Stimulated activated naive CD8-positive, alpha-beta T cell treated with anti-CD3 and anti-CD28 coated beads, Interleukin-15, Interleukin-2, amounts not matched to agents 100 U/mL and 50 U/mL, for 24 hours (primary cell): ENCODE data around the gene PIGX.

Experiments used
- ATAC-seq: fragments of 150-1000 bp; cut with Tn5 transposase; one replicate; pipeline ENCODE4 v1.10.0; 2021
- DNase-seq: peaks from one replicate; pipeline ENCODE4 v3.0.0; 2021

Gene PIGX

DNA sequence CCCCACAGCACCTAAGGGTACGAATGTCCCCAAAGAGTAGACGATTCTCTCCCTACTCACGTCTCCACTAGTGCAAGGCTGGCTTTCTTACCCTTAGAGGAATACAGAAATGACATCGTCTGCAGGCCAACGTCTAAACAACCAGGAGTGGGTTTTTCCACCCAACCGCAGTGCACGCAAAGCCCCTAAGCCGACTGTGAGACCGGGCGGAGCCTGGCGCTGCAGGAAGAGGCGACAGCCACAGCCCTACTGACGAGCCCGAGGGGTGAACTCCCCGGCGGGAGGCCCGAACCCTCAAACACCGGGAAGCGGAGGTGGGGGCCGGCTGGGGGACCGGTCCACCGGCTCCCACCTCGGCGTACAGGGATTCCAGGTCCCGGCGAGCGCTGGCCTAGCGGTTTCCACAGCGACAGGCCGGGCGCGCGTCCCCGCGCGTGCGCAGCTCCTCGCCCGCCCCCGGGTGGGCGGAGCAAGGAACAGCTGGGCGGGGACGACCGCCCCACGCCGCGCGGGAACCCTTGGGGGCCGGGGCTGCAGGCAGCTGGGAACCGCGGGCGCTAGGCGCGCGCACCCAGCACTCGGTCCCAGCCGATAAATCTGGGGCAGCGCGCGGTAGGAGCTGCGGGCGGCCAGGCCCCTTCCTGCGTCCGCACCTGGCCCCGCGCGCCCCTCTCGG lies at the start of gene PIGX, which contains the start of gene CEP19:
PIGX (plus strand) TSS at position 540 of the 676 bp plus-strand sequence.
CEP19 (minus strand) TSS at position 413 of the 676 bp plus-strand sequence. CDS start 3,593 bp downstream, outside the sequence.
- DNase-seq = peak; percentile 89
- peak; percentile 90 for ATAC-seq

DNA sequence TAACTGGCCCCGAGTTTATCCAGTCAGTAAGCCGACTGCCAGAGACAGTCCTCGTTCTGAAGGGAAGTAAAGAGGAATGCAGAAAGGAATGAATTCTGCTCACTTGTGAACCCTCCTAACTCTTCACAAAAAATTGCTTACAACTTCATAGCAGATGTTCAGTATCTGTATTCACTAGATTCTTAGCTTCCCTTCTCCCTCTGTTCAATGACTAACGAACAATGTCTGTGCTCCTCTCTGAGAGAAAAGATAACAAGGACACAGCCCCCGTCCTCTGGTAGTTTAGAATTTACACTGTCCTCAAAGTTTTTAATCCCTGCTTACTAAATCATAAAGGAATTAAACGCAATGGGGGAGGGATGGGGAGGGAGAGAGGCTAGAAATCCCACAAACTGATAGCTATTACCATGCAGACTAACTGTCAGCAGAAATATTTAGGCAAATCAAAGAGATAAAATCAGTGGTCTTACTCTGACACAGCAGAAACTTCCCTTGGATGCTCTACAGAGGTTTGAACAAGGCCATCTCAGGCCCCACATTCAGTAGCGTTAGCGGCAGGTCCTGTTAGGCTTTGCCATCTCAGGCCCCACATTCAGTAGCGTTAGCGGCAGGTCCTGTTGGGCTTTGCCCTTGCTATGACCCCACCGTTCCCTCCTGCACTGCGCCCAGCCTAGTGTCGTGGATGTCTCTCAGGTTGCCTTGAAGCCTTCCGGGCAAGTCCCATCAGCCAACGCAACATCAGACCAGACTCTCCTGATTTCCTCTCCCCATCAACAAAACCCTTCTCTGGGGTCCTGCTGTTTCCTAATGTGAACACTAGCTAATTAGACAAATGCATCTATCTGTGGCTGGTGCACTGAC lies 49.2 kb upstream of the PIGX start:
- DNase-seq (no peak), ATAC-seq (no peak)

DNA sequence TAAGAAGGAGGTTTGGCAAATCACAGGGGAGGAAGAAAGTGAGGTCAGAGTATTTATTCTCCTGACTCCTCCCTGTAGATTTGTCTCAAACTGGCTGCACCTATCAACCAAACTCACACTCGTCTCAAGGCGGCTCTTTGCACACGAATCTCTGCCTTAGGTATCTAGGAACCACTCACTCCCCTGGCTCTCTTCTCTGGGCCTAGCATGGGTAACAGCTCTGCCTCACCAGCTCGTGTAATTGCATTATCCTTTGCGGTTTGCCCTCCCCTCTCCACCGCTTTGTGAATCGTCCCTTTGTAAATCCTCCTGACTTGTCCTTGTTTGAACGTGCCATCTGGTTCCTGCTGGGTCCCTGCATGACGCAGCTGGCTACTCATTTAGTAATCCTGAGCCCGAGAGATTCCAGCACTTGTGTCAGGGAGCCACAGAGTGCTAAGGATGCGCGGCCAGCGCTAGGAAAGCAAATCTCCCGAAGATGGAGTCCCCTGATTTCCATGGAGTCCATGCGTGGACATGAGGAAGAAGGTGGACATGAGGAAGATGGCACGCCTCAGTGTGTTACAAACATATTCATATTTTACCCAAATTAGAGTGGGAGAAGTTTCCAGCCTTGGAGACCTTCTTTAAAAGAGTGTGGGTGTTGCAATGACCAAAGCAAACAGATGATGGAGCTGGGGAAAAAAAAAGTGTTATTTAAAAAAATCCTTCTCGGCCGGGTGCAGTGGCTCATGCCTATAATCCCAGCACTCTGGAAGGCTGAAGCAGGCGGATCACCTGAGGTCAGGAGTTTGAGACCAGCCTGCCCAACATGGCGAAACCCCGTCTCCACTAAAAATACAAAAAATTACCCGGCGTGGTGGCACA lies 45.9 kb upstream of the PIGX start:
- ATAC-seq (no peak), DNase-seq (no peak)

- DNase-seq = no peak
- no peak for ATAC-seq
These were observed 44.9 kb upstream of the PIGX start for GRCh38 chr3:196667056-196667825.

DNA sequence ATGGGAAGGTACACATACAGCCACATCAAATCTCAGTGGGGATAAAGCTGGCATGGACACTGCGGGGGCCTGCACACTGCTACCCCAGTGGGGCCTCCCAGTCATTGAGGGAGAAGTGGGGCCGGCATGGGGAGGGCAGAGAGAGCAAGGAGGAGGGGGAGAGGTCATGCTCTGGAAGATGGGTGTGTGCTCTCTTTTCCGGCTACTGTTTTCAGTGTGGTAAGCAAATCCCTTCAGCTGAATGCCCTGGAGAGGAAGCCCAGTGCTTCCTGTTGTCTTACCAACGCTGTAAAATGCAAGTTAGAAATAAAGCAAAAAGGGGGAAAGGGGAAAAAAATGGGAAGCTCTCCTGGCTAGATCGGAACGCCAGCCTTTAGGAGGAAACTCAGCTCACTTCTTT lies 41.8 kb upstream of the PIGX start:
- no peak for DNase-seq
- no peak for ATAC-seq

GRCh38 chr3:196673632-196674031 lies 38.5 kb upstream of the PIGX start:
- DNase-seq = no peak
- ATAC-seq = no peak

DNA sequence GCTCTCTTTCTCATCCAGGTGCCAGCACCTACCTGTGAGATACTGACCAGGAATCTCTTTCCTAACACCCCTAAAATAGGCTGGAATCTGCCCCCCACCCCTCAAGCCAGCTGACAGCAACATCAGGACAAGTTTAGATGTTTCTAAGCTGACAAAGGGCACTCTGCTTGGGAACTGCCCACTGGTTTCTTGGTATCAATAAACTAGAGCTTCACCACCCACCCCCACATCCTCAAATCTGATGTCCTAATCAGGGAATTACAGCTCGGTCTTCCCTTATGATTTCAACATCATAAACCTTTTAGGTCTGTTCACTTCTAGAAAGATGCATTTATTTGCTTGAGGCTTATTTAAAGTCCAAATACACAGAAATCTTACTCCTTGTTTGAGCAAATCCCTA lies 34.8 kb upstream of the PIGX start:
- DNase-seq = no peak
- ATAC-seq = no peak

- DNase-seq = no peak
- no peak for ATAC-seq
These were observed 34.2 kb upstream of the PIGX start for GRCh38 chr3:196677931-196678330.

DNA sequence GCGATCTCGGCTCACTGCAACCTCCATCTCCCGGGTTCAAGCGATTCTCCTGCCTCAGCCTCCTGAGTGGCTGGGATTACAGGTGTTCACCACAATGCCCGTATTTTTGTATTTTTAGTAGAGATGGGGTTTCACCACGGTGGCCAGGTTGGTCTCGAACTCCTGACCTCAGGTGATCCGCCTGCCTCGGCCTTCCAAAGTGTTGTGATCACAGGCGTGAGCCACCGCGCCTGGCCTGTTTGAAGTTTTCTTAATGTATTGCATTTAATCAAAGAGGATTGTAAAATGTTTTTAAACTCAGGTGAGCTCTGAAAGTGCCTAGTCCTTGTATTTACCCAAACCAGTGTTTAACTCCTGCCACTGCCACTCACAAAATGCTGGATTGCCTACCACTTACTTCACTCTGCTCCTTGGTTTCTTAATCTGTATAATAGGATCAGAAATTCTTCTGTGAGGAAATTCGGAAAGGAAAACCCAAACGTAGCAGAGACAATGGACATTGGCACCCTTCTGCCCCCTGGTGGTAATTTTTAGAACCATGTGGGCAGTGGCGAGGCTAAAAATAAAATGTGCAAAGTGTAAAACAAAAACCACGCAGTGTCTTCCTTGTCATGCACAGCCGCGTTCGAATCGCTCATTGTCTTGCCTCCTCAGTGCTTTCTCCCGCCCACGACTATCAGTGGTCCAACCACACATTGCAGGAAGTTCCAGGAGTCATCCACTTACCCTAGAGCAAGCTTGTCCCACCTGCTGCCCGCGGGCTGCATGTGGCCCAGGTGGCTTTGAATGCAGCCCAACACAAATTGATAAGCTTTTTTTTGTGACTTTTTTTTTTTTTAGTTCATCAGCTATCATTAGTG lies 27.4 kb upstream of the PIGX start:
- peak; percentile 85 for ATAC-seq
- DNase-seq = peak; percentile 75

DNA sequence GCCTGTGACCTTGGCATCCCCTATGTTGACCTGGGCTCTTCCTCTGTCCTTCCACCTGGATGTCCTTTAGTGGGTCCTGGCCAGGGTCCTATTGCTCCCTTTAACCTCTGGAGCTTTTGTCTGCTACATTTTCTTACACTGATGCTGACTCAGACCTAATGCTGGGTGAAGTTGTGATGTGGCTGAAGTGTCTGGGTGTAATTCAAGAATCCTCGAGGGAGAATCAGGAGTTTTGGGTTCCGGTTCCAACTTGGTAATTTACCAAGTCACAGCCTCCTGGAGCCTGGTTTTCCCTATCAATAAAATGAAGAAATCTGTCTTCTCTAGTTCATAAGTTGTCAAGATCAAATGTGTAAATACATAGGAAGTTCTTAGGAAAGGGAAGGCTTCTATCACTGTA lies 25.7 kb upstream of the PIGX start:
- ATAC-seq (no peak), DNase-seq (no peak)

- ATAC-seq = no peak
- DNase-seq = no peak
These were observed 23.8 kb upstream of the PIGX start for GRCh38 chr3:196688349-196688748.

DNA sequence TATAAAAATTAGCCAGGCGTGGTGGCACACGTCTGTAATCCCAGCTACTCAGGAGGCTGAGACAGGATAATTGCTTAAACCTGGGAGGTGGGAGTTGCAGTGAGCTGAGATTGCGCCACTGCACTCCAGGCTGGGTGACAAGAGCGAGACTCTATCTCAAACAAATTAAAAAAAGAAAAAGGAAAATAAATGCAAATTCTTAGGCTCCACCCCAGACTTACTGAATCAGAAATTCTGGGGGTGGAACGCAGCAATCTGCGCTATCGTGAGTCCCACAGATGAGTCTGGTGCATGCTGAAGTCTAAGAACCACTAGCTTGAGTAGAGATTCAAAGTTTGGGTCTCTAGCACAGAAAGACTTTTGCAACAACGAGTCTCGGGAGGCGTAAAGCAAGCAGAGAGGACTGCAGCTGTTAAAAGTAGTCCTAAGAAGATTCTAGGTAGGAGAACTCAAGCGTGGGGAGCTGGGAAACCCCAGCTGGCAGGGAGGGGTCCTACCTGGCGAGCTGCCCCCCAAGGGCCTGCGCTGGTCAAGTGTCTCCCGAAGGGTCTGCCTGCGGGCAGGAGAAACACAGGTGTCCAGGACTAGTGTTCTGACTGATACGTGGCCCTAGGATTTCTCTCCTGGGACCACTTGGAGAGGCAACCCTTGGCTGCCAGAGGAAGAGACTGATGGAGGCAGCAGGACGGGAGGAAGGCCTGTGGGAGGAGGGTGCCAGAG lies 22.1 kb upstream of the PIGX start:
- no peak for ATAC-seq

GRCh38 chr3:196691386-196691785 lies 20.8 kb upstream of the PIGX start:
- ATAC-seq (no peak), DNase-seq (no peak)

More for the DNA sequence above, 22.1 kb upstream of the PIGX start:
- no peak for DNase-seq

- ATAC-seq = no peak
These were observed 18.0 kb upstream of the PIGX start for GRCh38 chr3:196694202-196694638.

DNA sequence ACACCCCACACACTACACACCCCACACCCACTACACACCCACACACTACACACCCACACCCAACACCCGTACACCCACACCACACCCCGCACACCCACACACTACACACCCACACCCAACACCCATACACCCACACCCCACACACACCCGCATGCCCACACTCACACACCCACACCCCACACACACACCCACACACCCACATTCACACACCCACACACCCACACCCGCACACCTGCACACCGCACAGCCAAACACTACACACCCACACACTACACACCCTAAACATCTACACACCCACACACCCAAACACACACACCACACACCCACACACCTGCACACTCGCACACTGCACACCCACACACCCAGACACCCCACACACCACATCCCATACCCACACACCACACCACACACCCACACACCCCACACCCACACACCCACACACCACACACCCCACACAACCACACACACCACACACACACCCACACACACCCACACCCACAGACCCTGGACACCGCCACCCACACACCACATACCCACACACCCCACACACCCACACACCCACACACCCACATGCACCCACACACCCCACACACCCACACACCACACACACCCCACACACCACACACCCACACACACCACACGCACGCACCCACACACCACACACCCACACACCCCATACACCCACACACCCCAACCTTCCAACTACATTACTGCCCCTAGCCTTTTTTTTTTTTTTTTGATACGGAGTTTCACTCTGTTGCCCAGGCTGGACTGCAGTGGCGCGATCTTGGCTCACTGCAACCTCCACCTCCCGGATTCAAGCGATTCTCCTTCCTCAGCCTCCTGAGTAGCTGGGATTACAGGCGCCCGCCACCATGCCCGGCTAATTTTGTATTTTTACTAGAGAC lies 17.0 kb upstream of the PIGX start:
- ATAC-seq (peak; percentile 45), DNase-seq (no peak)

More at GRCh38 chr3:196694202-196694638, 18.0 kb upstream of the PIGX start:
- DNase-seq = no peak

- ATAC-seq = no peak
These were observed 16.3 kb upstream of the PIGX start for GRCh38 chr3:196695849-196696226.

DNA sequence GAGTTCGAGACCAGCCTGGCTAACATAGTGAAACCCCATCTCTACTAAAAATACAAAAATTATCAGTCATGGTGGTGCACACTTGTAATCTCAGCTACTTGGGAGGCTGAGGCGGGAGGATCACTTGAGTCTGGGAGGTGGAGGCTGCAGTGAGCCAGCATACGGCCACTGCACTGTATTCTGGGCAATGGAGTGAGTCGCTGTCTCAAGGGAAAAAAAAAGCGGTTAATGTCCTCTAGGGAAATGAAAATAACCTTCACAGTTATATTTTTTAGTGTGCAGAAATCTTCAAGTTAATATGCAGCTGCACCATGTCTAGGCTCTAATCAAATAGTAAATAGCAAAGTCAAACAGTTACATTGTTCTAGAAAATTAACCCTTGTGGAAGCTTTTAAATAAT lies 14.9 kb upstream of the PIGX start:
- DNase-seq (no peak), ATAC-seq (no peak)

More at GRCh38 chr3:196695849-196696226, 16.3 kb upstream of the PIGX start:
- no peak for DNase-seq

DNA sequence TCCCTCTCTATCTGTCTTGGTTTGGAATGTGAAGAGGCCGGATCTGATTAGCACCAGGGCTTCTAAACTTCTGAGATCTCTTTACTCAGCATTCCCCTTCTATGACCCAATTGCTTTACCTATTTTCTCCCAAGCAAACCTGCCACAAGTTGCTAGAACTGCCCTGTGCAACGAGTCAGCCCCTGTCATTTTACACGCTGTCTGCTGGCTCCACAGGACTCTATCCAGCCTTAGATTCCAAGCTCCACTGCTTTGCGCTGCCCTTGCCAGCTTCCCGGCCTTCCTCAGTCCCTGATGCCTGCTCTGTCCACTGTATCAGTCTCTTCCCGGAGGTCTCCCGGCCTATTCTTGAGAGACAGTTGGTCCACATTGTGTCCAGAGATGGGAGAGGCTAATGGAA lies 12.4 kb upstream of the PIGX start:
- DNase-seq (no peak), ATAC-seq (no peak)

DNA sequence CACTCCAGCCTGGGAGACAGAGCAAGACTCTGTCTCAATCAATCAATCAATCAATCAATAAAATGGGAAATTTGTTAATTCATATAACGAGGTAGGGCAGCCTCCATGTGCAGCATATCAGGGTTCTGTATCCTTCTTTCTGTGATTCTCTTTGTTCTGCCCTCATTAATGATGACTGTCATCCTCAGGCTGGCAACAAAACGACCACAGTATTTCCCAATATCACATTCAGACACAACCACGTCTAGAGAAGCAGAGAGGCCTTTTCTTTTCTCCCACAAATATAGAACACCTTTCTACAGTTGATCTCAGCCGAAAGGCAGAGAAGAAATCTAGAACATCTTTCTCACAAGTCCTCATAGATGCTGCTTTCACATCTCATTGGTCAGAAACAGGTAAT lies 11.4 kb upstream of the PIGX start:
- ATAC-seq = no peak
- DNase-seq = no peak
